ENCODE results near the gene PITPNM3. TPM values are rescaled to one million over a fixed set of nuclear protein-coding genes. Genes with fewer than 3 reads are reported as not detected.

The PITPNM3 gene
- total and polyA plus RNA-seq, 2 donors (not counting 1 experiment from before 2014, with no cell fraction given), result 0.99 to 1.1 TPM

- H3K4me3 ChIP-seq (replicated peaks in 1 of 4; ENCODE audit: control extremely low read depth in 1 of 4, insufficient read depth in 1 of 4, low read depth in 3 of 4, low read length in 4 of 4), result no peak overlapping the region
- H2AFZ ChIP-seq (ENCODE audit: low read length), result no peak overlapping the region
- H3K79me2 ChIP-seq (ENCODE audit: control insufficient read depth, insufficient read depth, low read length), result no peaks in the 10 kb centered on the region
- H3K4me2 ChIP-seq (ENCODE audit: extremely low read depth, insufficient read depth, low read length), result no peak overlapping the region
- no peaks in the 10 kb centered on the region for H4K20me1 ChIP-seq (ENCODE audit: control insufficient read depth, extremely low read depth, insufficient read depth, low read length)
- peaks cover 10% of the 10 kb centered on the region for H3K4me1 ChIP-seq (ENCODE audit: control insufficient read depth, extremely low read depth, insufficient read depth, low read length)
- H3K27me3 ChIP-seq (ENCODE audit: control insufficient read depth, insufficient read depth, low read length), result no peaks in the 10 kb centered on the region
- H3K27ac ChIP-seq (ENCODE audit: insufficient read depth, low read length), result peak overlapping the region; percentile 32
- peak in 1 of 2 donors; percentile 71 for DNase-seq (ENCODE audit: low read depth in 2 of 2)
- no peak for TF ChIP-seq CTCF (conservative IDR thresholded peaks at IDR 0.05 in 1 of 2, IDR thresholded peaks at IDR 0.05 in 1 of 2; ENCODE audit: low read depth in 1 of 2, low read length in 2 of 2)
- TF ChIP-seq EZH2 (IDR thresholded peaks at IDR 0.05; ENCODE audit: low read length, missing control alignments), result no peak
- peaks cover 4% of the 10 kb centered on the region for H3K36me3 ChIP-seq (ENCODE audit: control insufficient read depth, insufficient read depth, low read length)
- H3K9ac ChIP-seq (ENCODE audit: insufficient read depth, low read length), result no peak overlapping the region
- no peaks in the 10 kb centered on the region for H3K9me3 ChIP-seq (ENCODE audit: control insufficient read depth, insufficient read depth, low read depth, low read length)
These were observed 35.8 kb upstream of the PITPNM3 start for GRCh38 chr17:6592173-6592572.

GRCh38 chr17:6591599-6592158 lies 35.3 kb upstream of the PITPNM3 start:
- Histone ChIP-seq H3K4me1 (ENCODE audit: control insufficient read depth, extremely low read depth, insufficient read depth, low read length) (peaks cover 10% of the 10 kb centered on the region), H4K20me1 (ENCODE audit: control insufficient read depth, extremely low read depth, insufficient read depth, low read length) (no peaks in the 10 kb centered on the region), H3K4me2 (ENCODE audit: extremely low read depth, insufficient read depth, low read length) (no peak overlapping the region), H2AFZ (ENCODE audit: low read length) (no peak overlapping the region), H3K27ac (ENCODE audit: insufficient read depth, low read length) (peak overlapping the region; percentile 32), H3K4me3 (replicated peaks in 1 of 4; ENCODE audit: control extremely low read depth in 1 of 4, insufficient read depth in 1 of 4, low read depth in 3 of 4, low read length in 4 of 4) (no peak overlapping the region), H3K9ac (ENCODE audit: insufficient read depth, low read length) (no peak overlapping the region), H3K9me3 (ENCODE audit: control insufficient read depth, insufficient read depth, low read depth, low read length) (no peaks in the 10 kb centered on the region), H3K79me2 (ENCODE audit: control insufficient read depth, insufficient read depth, low read length) (no peaks in the 10 kb centered on the region), H3K36me3 (ENCODE audit: control insufficient read depth, insufficient read depth, low read length) (peaks cover 4% of the 10 kb centered on the region), H3K27me3 (ENCODE audit: control insufficient read depth, insufficient read depth, low read length) (no peaks in the 10 kb centered on the region)
- TF ChIP-seq EZH2 (IDR thresholded peaks at IDR 0.05; ENCODE audit: low read length, missing control alignments), result no peak
- no peak for TF ChIP-seq CTCF (conservative IDR thresholded peaks at IDR 0.05 in 1 of 2, IDR thresholded peaks at IDR 0.05 in 1 of 2; ENCODE audit: low read depth in 1 of 2, low read length in 2 of 2)
- peak; percentile 77 to 89 for DNase-seq (ENCODE audit: low read depth in 2 of 2)

GRCh38 chr17:6589266-6589946 lies 33.1 kb upstream of the PITPNM3 start:
- Histone ChIP-seq H3K79me2 (ENCODE audit: control insufficient read depth, insufficient read depth, low read length) (no peaks in the 10 kb centered on the region), H2AFZ (ENCODE audit: low read length) (no peak overlapping the region), H3K9me3 (ENCODE audit: control insufficient read depth, insufficient read depth, low read depth, low read length) (no peaks in the 10 kb centered on the region), H3K27ac (ENCODE audit: insufficient read depth, low read length) (peak overlapping the region; percentile 46), H3K9ac (ENCODE audit: insufficient read depth, low read length) (no peak overlapping the region), H3K27me3 (ENCODE audit: control insufficient read depth, insufficient read depth, low read length) (no peaks in the 10 kb centered on the region), H4K20me1 (ENCODE audit: control insufficient read depth, extremely low read depth, insufficient read depth, low read length) (no peaks in the 10 kb centered on the region), H3K4me1 (ENCODE audit: control insufficient read depth, extremely low read depth, insufficient read depth, low read length) (peaks cover 10% of the 10 kb centered on the region), H3K4me3 (replicated peaks in 1 of 4; ENCODE audit: control extremely low read depth in 1 of 4, insufficient read depth in 1 of 4, low read depth in 3 of 4, low read length in 4 of 4) (no peak overlapping the region), H3K4me2 (ENCODE audit: extremely low read depth, insufficient read depth, low read length) (no peak overlapping the region), H3K36me3 (ENCODE audit: control insufficient read depth, insufficient read depth, low read length) (peaks cover 4% of the 10 kb centered on the region)
- no peak for DNase-seq (ENCODE audit: low read depth in 2 of 2)
- TF ChIP-seq EZH2 (IDR thresholded peaks at IDR 0.05; ENCODE audit: low read length, missing control alignments) (no peak), CTCF (conservative IDR thresholded peaks at IDR 0.05 in 1 of 2, IDR thresholded peaks at IDR 0.05 in 1 of 2; ENCODE audit: low read depth in 1 of 2, low read length in 2 of 2) (no peak)

Data from fibroblast of lung (primary cell).